Esophagus squamous epithelium (tissue), 4 donors: ENCODE data around the gene NOL4L.

ENCODE experiments used
- CTCF ChIP-seq, 6 experiments: fragments of 450-650 bp in 4 of 6; fragments of 200-600 bp in 2 of 6; sonication (generic) in 2 of 6; IDR thresholded peaks; one replicate each; pipeline ENCODE4 v1.5.1; 2016 to 2019; ENCODE audit warnings: antibody characterized with exemption in 6 of 6, mild to moderate bottlenecking in 4 of 6, moderate library complexity in 4 of 6
- POLR2A ChIP-seq, 4 donors: fragments of 450-650 bp; IDR thresholded peaks; one replicate each; pipeline ENCODE4 v1.6.1; 2017; ENCODE audit warnings: antibody characterized with exemption in 4 of 4, mild to moderate bottlenecking in 4 of 4, moderate library complexity in 3 of 4

- TF ChIP-seq CTCF (IDR thresholded peaks at IDR 0.05) (no peak), POLR2A (IDR thresholded peaks at IDR 0.05) (no peak)
These were observed 133.8 kb downstream of the NOL4L start for GRCh38 chr20:32451340-32451681.
